HL-60 (cell line): ENCODE results near the gene PELI2.

ENCODE experiments used
- DNase-seq, 2 experiments: peaks; one replicate each; pipeline ENCODE4 v3.0.0-alpha.2; 2010 to 2020; ENCODE audit warnings: low read depth in 1 of 2, low spot score in 1 of 2
- H3K27ac ChIP-seq: fragments of 250-450 bp; sonication (Bioruptor Pico); replicated peaks from 2 replicates; pipeline ENCODE4 v1.5.1; 2020; ENCODE audit warnings: mild to moderate bottlenecking, moderate library complexity
- H3K27me3 ChIP-seq: fragments of 250-450 bp; sonication (Bioruptor Pico); 2 replicates; pipeline ENCODE4 v1.5.1; 2021; ENCODE audit warnings: mild to moderate bottlenecking, moderate library complexity; ENCODE audit not compliant: insufficient read depth, poor library complexity, severe bottlenecking
- H3K4me3 ChIP-seq: replicated peaks from 2 replicates; pipeline ENCODE4 v1.5.1; 2011; ENCODE audit warnings: mild to moderate bottlenecking, control low read depth, low read length; ENCODE audit not compliant: insufficient read depth
- CTCF ChIP-seq: IDR thresholded peaks from one replicate; pipeline ENCODE4 v1.5.1; 2011; ENCODE audit warnings: low read length, control low read depth, inconsistent platforms; ENCODE audit not compliant: insufficient read depth
- GABPA ChIP-seq: IDR thresholded peaks from 2 replicates; pipeline ENCODE4 v1.6.1; 2012; ENCODE audit warnings: low read depth
- POLR2AphosphoS5 ChIP-seq: IDR thresholded peaks from 2 replicates; pipeline ENCODE4 v1.6.1; 2012; ENCODE audit warnings: low read depth
- SPI1 ChIP-seq: IDR thresholded peaks from 2 replicates; pipeline ENCODE4 v1.6.1; 2012; ENCODE audit warnings: low read depth, mild to moderate bottlenecking, borderline replicate concordance
- TF ChIP-seq, protein P1 (sequence below): IDR thresholded peaks from 2 replicates; pipeline ENCODE4 v1.6.1; 2012; ENCODE audit warnings: low read depth; ENCODE audit not compliant: insufficient replicate concordance

Gene PELI2

DNA sequence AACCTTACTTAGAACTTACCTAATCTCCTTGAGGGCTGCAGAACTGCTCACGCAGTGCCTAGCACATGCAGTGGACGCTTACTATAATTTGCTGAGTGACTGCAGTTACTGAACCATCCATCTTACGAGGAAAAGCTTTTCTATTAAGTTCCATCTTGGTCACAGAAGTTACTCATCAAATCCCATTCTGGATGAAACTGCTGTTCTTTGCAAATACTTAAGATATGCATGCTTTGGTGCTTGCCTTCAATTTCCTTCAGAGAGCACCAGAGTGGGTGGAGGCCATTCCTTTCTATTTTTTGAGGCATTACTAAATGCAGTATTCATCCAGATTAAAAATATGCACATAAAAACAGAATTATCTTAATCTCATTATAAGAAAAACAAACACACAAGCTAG, 17.7 kb upstream of the PELI2 start:
- Histone ChIP-seq H3K27me3 (no peaks in the 10 kb centered on the region), H3K27ac (no peak overlapping the region)
- no peak for DNase-seq

DNA sequence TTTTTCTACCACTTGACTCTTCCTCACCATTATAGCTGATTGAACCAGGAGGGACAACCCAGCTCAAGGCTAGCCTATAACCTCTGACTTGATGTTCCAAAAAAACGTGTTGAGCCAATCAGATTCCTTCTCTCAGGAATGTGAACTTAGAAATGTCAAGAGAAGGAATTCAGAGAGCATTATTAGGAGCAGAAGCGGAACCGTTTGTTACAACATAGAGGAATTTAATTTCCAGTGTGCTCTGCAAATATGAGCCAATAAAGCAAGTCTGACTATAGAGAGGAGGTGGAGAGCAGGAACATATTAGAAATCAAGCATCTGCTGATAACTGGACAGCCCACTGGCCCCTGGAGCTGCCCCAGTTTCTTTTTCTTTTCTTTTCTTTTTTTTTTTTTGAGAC, 15.3 kb upstream of the PELI2 start:
- TF ChIP-seq SPI1 (no peak), GABPA (no peak), POLR2AphosphoS5 (no peak), CTCF (no peak)
- TF ChIP-seq, protein P1, sequence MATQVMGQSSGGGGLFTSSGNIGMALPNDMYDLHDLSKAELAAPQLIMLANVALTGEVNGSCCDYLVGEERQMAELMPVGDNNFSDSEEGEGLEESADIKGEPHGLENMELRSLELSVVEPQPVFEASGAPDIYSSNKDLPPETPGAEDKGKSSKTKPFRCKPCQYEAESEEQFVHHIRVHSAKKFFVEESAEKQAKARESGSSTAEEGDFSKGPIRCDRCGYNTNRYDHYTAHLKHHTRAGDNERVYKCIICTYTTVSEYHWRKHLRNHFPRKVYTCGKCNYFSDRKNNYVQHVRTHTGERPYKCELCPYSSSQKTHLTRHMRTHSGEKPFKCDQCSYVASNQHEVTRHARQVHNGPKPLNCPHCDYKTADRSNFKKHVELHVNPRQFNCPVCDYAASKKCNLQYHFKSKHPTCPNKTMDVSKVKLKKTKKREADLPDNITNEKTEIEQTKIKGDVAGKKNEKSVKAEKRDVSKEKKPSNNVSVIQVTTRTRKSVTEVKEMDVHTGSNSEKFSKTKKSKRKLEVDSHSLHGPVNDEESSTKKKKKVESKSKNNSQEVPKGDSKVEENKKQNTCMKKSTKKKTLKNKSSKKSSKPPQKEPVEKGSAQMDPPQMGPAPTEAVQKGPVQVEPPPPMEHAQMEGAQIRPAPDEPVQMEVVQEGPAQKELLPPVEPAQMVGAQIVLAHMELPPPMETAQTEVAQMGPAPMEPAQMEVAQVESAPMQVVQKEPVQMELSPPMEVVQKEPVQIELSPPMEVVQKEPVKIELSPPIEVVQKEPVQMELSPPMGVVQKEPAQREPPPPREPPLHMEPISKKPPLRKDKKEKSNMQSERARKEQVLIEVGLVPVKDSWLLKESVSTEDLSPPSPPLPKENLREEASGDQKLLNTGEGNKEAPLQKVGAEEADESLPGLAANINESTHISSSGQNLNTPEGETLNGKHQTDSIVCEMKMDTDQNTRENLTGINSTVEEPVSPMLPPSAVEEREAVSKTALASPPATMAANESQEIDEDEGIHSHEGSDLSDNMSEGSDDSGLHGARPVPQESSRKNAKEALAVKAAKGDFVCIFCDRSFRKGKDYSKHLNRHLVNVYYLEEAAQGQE, result no peak
- DNase-seq, result no peak
- H3K27me3 ChIP-seq, result no peaks in the 10 kb centered on the region
- no peak overlapping the region for H3K4me3 ChIP-seq
- no peak overlapping the region for H3K27ac ChIP-seq

More for the DNA sequence above, 17.7 kb upstream of the PELI2 start:
- no peak overlapping the region for H3K4me3 ChIP-seq
- no peak for TF ChIP-seq POLR2AphosphoS5
- TF ChIP-seq GABPA, result no peak
- TF ChIP-seq, protein P1, result no peak
- TF ChIP-seq CTCF, result no peak
- no peak for TF ChIP-seq SPI1

DNA sequence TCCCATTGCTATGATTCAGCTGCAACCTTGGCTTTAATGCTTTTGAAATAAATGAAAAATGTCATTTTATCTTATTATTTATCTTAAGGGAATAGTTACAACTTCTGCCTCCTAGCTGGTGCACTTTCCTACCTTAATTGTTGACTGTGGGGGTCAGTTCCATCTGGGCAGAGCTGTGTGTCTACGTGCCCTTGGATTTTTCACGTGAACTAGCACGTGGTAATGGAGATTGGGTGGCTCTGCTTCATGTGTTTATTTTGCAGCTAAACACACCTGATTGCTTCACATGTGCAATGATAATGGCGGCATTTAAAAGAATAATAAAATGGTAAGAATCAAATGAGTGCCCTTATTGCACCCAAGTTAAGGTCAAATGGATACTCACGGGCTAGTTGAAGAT, 10.6 kb upstream of the PELI2 start:
- TF ChIP-seq POLR2AphosphoS5, result no peak
- TF ChIP-seq CTCF, result no peak
- TF ChIP-seq, protein P1, result no peak
- TF ChIP-seq SPI1, result no peak
- no peak for TF ChIP-seq GABPA
- no peaks in the 10 kb centered on the region for H3K27me3 ChIP-seq
- H3K27ac ChIP-seq, result no peak overlapping the region
- H3K4me3 ChIP-seq, result no peak overlapping the region
- DNase-seq, result no peak
